GM21619 (cell line): Measurements from ENCODE around the gene CBX2.

ENCODE experiments used
- ATAC-seq: cut with Tn5 transposase; IDR thresholded peaks from one replicate; pipeline ENCODE4 v1.9.1; 2021; ENCODE audit not compliant: unreplicated experiment

Gene CBX2

GRCh38 chr17:79811011-79811867 is 33.3 kb downstream of the CBX2 start:
- ATAC-seq: no peak

GRCh38 chr17:79811868-79812352 is 34.0 kb downstream of the CBX2 start:
- no peak for ATAC-seq

GRCh38 chr17:79812353-79813258 is 34.7 kb downstream of the CBX2 start:
- ATAC-seq: no peak

GRCh38 chr17:79813297-79814126 is 35.6 kb downstream of the CBX2 start:
- ATAC-seq: no peak

GRCh38 chr17:79814127-79814973 is 36.4 kb downstream of the CBX2 start:
- ATAC-seq: no peak

GRCh38 chr17:79814974-79815835 is 37.3 kb downstream of the CBX2 start:
- no peak for ATAC-seq

GRCh38 chr17:79815836-79816461 is 38.0 kb downstream of the CBX2 start:
- no peak for ATAC-seq

GRCh38 chr17:79818026-79818758 is 40.2 kb downstream of the CBX2 start:
- ATAC-seq: no peak

GRCh38 chr17:79819085-79819484 is 41.1 kb downstream of the CBX2 start:
- ATAC-seq: no peak

GRCh38 chr17:79819534-79820276 is 41.8 kb downstream of the CBX2 start:
- ATAC-seq: no peak

- no peak for ATAC-seq
These were observed 43.0 kb downstream of the CBX2 start for GRCh38 chr17:79820959-79821330.

- ATAC-seq: no peak
These were observed 43.6 kb downstream of the CBX2 start for GRCh38 chr17:79821331-79822095.

GRCh38 chr17:79822583-79823124 is 44.7 kb downstream of the CBX2 start:
- no peak for ATAC-seq

GRCh38 chr17:79824234-79824633 is 46.3 kb downstream of the CBX2 start:
- ATAC-seq: no peak

GRCh38 chr17:79824893-79825579 is 47.1 kb downstream of the CBX2 start:
- ATAC-seq: no peak

GRCh38 chr17:79825580-79825921 is 47.6 kb downstream of the CBX2 start:
- ATAC-seq: no peak
